ENCODE measurements around the gene KLRF1. TPM values are rescaled to one million over a fixed set of nuclear protein-coding genes. Genes with fewer than 3 reads are reported as not detected.

The KLRF1 gene
- total RNA-seq, 1 experiment from 2014 or later: 1.1 TPM

DNA sequence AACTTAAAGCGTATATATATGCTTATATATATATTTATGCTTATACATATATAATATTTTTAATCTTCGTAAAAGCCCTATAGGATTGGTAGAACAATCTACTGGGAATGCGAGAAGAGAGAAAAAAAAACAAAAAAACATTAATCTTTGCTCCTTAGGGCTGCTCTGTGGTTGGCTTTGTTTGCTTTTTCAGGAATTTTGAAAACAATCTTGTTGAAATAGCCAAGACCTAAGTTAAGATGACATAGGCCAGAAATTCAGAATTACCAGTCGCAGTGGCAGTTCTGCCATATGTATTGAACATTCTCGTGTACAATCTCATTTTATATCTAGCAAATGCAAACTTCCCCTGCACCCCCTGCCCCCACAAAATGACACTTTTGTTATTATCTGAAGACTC lies 54.7 kb downstream of the KLRF1 start:
- Histone ChIP-seq H3K27me3 (ENCODE audit: control insufficient read depth, insufficient read depth, low read length) (no peaks in the 10 kb centered on the region), H3K4me1 (ENCODE audit: control insufficient read depth, insufficient read depth, low read length) (no peaks in the 10 kb centered on the region), H3K27ac (ENCODE audit: low read length) (no peak overlapping the region), H3K36me3 (ENCODE audit: control insufficient read depth, insufficient read depth, low read length) (no peaks in the 10 kb centered on the region), H3K4me3 (ENCODE audit: low read depth in 2 of 2, low read length in 2 of 2) (no peak overlapping the region), H3K9me3 (ENCODE audit: control insufficient read depth, insufficient read depth, low read depth, low read length) (no peaks in the 10 kb centered on the region)
- no peak for DNase-seq (ENCODE audit: low read depth, low spot score)
- CTCF ChIA-PET: no interaction called here
- intact Hi-C loops (cut with micrococcal nuclease; ENCODE audit: unreplicated experiment): no loop called here
- POLR2A ChIA-PET: no interaction called here
- no TSS peak for BruUV-seq (replicated peaks)
- ATAC-seq: no peak
- TF ChIP-seq, protein P1, sequence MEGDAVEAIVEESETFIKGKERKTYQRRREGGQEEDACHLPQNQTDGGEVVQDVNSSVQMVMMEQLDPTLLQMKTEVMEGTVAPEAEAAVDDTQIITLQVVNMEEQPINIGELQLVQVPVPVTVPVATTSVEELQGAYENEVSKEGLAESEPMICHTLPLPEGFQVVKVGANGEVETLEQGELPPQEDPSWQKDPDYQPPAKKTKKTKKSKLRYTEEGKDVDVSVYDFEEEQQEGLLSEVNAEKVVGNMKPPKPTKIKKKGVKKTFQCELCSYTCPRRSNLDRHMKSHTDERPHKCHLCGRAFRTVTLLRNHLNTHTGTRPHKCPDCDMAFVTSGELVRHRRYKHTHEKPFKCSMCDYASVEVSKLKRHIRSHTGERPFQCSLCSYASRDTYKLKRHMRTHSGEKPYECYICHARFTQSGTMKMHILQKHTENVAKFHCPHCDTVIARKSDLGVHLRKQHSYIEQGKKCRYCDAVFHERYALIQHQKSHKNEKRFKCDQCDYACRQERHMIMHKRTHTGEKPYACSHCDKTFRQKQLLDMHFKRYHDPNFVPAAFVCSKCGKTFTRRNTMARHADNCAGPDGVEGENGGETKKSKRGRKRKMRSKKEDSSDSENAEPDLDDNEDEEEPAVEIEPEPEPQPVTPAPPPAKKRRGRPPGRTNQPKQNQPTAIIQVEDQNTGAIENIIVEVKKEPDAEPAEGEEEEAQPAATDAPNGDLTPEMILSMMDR (IDR thresholded peaks at IDR 0.05): no peak
- TF ChIP-seq SIN3A (IDR thresholded peaks at IDR 0.05; ENCODE audit: borderline replicate concordance, insufficient read depth, low read depth, low read length): no peak
- TF ChIP-seq, protein P2, sequence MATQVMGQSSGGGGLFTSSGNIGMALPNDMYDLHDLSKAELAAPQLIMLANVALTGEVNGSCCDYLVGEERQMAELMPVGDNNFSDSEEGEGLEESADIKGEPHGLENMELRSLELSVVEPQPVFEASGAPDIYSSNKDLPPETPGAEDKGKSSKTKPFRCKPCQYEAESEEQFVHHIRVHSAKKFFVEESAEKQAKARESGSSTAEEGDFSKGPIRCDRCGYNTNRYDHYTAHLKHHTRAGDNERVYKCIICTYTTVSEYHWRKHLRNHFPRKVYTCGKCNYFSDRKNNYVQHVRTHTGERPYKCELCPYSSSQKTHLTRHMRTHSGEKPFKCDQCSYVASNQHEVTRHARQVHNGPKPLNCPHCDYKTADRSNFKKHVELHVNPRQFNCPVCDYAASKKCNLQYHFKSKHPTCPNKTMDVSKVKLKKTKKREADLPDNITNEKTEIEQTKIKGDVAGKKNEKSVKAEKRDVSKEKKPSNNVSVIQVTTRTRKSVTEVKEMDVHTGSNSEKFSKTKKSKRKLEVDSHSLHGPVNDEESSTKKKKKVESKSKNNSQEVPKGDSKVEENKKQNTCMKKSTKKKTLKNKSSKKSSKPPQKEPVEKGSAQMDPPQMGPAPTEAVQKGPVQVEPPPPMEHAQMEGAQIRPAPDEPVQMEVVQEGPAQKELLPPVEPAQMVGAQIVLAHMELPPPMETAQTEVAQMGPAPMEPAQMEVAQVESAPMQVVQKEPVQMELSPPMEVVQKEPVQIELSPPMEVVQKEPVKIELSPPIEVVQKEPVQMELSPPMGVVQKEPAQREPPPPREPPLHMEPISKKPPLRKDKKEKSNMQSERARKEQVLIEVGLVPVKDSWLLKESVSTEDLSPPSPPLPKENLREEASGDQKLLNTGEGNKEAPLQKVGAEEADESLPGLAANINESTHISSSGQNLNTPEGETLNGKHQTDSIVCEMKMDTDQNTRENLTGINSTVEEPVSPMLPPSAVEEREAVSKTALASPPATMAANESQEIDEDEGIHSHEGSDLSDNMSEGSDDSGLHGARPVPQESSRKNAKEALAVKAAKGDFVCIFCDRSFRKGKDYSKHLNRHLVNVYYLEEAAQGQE (IDR thresholded peaks at IDR 0.05; ENCODE audit: insufficient read depth in 1 of 2, low read depth in 2 of 2, low read length in 1 of 2): no peak
- no peak for TF ChIP-seq TCF7L2 (IDR thresholded peaks at IDR 0.05; ENCODE audit: low read depth, low read length)
- TF ChIP-seq POLR2AphosphoS5 (IDR thresholded peaks at IDR 0.05; ENCODE audit: low read depth, low read length): no peak
- in situ Hi-C loops (cut with HindIII; ENCODE audit: low pct_unique_long_range_greater_than_20kb, low sequenced_read_pairs): no loop called here

DNA sequence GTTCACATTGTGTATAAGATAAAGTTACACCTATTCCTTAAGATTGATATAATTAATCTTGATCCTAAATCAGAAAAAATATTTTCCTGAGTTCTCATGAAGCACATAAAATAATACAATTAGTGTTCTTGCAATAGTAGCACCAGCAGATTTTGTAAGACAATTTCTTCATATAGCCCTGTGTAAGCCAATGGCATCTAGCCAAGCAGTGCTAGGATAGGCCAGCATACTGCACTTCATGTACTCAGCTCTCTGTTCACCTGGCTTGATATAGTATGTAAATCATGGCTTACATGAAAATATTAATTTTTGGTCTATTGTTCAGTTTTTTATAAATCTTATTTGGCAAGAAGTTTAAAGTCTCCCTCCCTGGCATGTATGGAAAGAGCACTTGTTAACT lies 55.9 kb downstream of the KLRF1 start:
- H3K27me3 ChIP-seq (ENCODE audit: control insufficient read depth, insufficient read depth, low read length): no peaks in the 10 kb centered on the region
- H3K4me3 ChIP-seq (ENCODE audit: low read depth in 2 of 2, low read length in 2 of 2): no peak overlapping the region

More for the DNA sequence above, 55.9 kb downstream of the KLRF1 start:
- ATAC-seq: no peak
- in situ Hi-C loops (cut with HindIII; ENCODE audit: low pct_unique_long_range_greater_than_20kb, low sequenced_read_pairs) (no loop called here), intact Hi-C loops (cut with micrococcal nuclease; ENCODE audit: unreplicated experiment) (no loop called here)
- no TSS peak for BruUV-seq (replicated peaks)
- ChIA-PET CTCF (no interaction called here), POLR2A (interaction anchor here (0.6 kb wide), 1 partner anchor 12 kb away, joined by 3 read pairs; no protein-coding TSS in a partner anchor)
- H3K4me1 ChIP-seq (ENCODE audit: control insufficient read depth, insufficient read depth, low read length): no peaks in the 10 kb centered on the region
- DNase-seq (ENCODE audit: low read depth, low spot score): no peak
- H3K9me3 ChIP-seq (ENCODE audit: control insufficient read depth, insufficient read depth, low read depth, low read length): no peaks in the 10 kb centered on the region
- H3K36me3 ChIP-seq (ENCODE audit: control insufficient read depth, insufficient read depth, low read length): no peaks in the 10 kb centered on the region
- H3K27ac ChIP-seq (ENCODE audit: low read length): no peak overlapping the region
- no peak for TF ChIP-seq TCF7L2 (IDR thresholded peaks at IDR 0.05; ENCODE audit: low read depth, low read length)
- TF ChIP-seq POLR2AphosphoS5 (IDR thresholded peaks at IDR 0.05; ENCODE audit: low read depth, low read length): no peak
- no peak for TF ChIP-seq SIN3A (IDR thresholded peaks at IDR 0.05; ENCODE audit: borderline replicate concordance, insufficient read depth, low read depth, low read length)
- TF ChIP-seq, protein P2 (IDR thresholded peaks at IDR 0.05; ENCODE audit: insufficient read depth in 1 of 2, low read depth in 2 of 2, low read length in 1 of 2): no peak
- TF ChIP-seq, protein P1 (IDR thresholded peaks at IDR 0.05): no peak
